Fibroblast of skin of abdomen (primary cell): Measurements from ENCODE around the gene ATOSA. TPM values are rescaled to one million over a fixed set of nuclear protein-coding genes. Genes with fewer than 3 reads are reported as not detected.
A peak's percentile ranks its signal among the peaks of the same experiment; 100 is the strongest.

Experiments used
- DNase-seq: peaks from one replicate; pipeline ENCODE4 v3.0.0-alpha.2; 2013
- polyA plus RNA-seq, 2 experiments: library from polyadenylated mRNA; unstranded; fragments of 120-200 nt; gene quantifications; one replicate each; pipeline ENCODE4 v1.2.1, GENCODE V29; 2013; ENCODE audit not compliant: insufficient read length in 2 of 2

Gene ATOSA, protein sequence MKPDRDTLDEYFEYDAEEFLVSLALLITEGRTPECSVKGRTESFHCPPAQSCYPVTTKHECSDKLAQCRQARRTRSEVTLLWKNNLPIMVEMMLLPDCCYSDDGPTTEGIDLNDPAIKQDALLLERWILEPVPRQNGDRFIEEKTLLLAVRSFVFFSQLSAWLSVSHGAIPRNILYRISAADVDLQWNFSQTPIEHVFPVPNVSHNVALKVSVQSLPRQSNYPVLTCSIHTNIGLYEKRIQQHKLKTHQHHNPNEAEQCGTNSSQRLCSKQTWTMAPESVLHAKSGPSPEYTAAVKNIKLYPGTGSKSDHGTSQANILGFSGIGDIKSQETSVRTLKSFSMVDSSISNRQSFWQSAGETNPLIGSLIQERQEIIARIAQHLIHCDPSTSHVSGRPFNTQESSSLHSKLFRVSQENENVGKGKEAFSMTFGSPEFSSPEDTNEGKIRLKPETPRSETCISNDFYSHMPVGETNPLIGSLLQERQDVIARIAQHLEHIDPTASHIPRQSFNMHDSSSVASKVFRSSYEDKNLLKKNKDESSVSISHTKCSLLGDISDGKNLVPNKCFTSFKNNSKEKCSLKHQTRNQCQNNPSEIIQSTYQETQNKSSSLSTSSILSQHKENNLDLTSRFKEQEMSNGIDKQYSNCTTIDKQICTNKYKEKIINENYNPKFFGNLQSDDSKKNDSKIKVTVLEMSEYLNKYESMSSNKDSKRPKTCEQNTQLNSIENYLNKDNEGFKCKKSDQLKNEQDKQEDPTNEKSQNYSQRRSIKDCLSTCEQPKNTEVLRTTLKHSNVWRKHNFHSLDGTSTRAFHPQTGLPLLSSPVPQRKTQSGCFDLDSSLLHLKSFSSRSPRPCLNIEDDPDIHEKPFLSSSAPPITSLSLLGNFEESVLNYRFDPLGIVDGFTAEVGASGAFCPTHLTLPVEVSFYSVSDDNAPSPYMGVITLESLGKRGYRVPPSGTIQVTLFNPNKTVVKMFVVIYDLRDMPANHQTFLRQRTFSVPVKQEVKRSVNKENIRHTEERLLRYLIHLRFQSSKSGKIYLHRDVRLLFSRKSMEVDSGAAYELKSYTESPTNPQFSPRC
- polyA plus RNA-seq (2013, experiment 1 of 2; ENCODE audit: insufficient read length), result 10.6 TPM
- 8.8 TPM for polyA plus RNA-seq (2013, experiment 2 of 2; ENCODE audit: insufficient read length)

- DNase-seq, result peak; percentile 80
Measured at GRCh38 chr15:52679232-52680040, at the start of gene ATOSA. TSS of gene ATOSA (minus strand) at chr15:52679388. CDS start at chr15:52678021, 1,367 bp downstream.

GRCh38 chr15:52728899-52729298, 49.7 kb upstream of the ATOSA start:
- peak; percentile 33 for DNase-seq

DNA sequence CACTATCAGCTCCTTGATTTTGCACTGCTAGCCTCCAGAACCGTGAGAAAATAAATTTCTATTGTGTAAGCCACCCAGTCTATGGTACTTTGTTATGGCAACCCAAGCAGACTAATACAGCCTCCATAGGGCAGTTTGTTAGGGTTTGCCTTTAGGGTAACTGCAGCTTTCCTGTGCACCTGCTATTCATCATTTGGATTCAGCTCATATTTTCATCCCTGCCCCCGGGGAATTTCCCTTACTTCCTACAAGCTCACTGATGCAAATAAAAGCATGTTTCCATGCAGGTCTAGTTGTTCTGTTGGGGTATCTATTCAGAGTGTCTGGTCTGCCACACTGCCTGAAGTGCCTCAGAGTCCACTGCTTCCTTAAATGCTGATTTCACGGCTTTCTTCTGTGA, 48.6 kb upstream of the ATOSA start:
- no peak for DNase-seq

GRCh38 chr15:52726195-52726594, 47.0 kb upstream of the ATOSA start:
- DNase-seq, result no peak

DNA sequence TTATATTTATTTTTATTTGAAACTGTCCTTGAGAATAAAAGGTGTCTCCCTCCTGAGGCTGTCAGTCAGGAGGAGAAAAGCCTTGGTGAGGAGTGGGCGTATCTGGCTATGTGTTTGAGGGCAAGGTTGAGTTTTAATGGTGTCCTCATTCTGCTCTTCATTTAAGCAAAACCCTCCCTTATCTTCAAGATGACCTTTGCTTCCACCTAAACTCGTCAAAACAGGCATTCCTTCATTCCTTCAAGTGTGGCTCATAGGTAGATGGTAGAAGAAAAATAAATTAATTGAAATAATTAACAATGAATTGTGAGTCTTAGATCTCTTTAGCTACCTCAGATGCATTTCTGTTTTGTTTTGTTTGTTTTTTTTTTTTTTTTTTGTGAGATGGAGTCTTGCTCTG, 39.4 kb upstream of the ATOSA start:
- no peak for DNase-seq

- no peak for DNase-seq
Measured at GRCh38 chr15:52717924-52718323, 38.7 kb upstream of the ATOSA start.

DNA sequence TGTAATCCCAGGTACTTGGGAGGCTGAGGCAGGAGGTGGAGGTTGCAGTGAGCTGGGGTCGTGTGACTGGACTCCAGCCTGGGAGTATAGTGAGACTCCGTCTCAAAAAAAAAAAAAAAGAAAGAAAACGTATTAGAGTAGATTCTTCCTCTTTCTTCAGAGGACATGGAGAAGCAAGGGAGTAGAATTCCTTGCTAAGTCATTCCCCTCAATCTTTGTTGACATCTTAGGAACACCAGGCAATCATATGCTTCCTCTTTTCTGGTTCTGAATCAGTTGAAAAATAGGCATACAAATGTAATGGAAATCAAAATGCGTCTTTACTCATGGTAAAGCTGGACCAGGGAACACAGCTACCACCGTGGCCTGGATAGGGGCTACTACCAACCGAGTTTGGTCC, 38.3 kb upstream of the ATOSA start:
- no peak for DNase-seq

- no peak for DNase-seq
Measured at GRCh38 chr15:52716536-52716935, 37.3 kb upstream of the ATOSA start.

DNA sequence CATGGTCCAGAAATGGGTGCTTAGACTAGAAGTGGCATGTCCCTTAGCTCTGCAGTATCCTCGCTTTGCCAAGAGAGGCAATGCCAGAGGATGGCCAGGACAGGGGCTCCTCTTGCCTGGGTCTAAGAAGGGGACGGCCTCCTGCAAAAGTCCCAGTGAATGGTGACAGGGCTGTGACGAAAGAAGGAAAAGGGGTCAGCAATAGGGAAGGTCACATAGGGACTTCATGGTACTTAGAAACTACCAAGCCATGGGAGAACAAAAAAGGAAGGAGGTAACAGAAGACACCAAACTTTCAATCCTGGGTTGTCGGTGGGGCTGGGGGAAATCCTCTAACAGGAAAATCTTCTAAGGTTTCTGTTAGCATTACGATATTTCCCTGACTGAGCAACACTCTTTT, 36.2 kb upstream of the ATOSA start:
- no peak for DNase-seq

GRCh38 chr15:52714968-52715367, 35.8 kb upstream of the ATOSA start:
- no peak for DNase-seq

- DNase-seq, result no peak
Measured at GRCh38 chr15:52710708-52711389, 31.7 kb upstream of the ATOSA start.

GRCh38 chr15:52710050-52710707, 31.0 kb upstream of the ATOSA start:
- no peak for DNase-seq

DNA sequence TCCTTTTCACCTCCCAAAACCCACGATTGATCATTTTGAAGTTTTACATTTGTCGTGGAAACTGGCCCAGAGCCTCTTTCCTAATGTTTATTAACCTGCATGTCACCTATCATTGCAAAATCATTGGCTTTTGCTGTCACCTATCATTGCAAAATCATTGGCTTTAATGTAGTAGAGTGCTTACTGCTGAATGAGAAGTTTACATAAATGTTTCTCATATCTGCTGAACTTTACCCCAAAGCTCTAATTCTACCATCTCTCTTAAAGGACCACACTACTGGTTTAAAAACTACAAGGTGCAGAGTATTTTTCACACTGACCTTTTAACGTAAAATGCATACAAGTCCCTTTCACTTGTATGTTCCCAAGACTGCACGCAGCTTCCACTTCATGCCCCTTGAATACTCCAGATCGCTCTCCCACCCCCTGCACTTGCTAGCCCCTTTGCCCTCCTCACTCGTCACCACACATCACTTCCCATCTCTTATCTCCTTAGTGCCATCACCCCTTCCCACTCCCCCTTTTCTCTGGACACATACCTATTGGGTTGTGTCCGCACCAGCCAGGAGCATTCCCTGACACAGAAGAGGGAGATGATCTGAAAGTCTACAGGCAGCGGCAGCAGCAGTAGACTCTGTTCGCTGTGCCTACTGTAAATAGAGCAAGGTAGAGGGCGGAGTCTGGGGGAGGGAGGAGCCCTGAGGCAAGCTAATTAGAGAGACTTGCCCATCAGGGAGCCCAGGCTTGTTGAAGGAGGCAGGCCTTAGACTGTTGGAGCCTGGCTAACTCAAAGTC, 30.2 kb upstream of the ATOSA start:
- DNase-seq, result no peak

DNA sequence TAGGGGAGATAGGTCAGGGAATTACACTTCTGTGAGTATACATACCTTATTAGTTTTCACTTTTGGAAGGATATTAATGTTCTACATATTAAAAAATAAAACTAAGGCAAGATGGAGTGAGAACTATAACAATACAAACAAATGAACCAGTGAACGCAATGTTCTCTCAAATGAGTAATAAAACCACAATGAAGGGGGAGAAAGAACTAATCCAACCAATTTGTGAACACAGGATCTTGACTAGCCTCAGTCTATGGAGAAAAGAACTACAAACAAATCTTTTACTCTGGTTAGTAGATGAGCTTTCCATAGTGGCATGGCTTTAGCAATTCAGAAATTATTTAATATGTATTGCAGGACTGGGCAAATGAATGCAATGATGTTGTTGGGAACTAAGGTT, 26.9 kb upstream of the ATOSA start:
- no peak for DNase-seq

- DNase-seq, result no peak
Measured at GRCh38 chr15:52702390-52702789, 23.2 kb upstream of the ATOSA start.

DNA sequence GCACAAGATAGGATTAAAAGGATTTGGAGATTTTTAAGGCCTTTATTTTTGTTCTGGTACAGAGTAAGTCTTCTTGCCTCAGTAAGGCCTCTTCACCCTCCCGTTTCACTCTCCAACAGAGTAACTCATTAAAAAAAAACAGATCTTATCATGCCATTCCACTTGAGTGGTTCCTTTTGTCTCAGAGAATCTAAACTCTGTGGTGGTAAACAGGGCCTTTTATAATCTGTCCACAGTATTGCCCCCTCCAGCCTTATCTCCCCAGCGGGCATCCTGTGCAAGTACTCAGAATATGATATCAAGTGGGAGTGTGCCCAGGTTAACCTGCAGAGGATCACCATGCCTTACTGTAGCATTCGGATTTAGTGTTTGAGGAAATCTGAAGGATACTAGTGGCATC, 20.3 kb upstream of the ATOSA start:
- no peak for DNase-seq

- no peak for DNase-seq
Measured at GRCh38 chr15:52698514-52698913, 19.3 kb upstream of the ATOSA start.

- DNase-seq, result no peak
Measured at GRCh38 chr15:52697051-52697450, 17.9 kb upstream of the ATOSA start.

DNA sequence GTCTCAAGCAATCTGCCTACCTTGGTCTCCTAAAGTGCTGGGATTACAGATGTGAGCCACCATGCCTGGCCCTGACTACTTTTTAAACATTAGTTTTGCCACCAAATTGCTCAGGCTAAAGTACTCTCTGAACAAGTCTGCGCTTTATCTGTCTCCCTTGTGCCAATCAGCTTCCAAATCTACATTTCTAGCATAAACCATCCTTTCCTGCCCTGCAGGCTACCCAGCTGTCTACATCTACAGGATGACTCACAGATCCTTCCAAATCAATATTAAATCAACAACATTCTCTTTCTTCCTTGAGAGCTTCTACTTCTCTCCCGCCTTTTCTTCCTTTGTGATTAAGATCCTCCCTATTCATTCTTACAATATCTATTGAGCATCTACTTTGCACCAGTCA, 16.0 kb upstream of the ATOSA start:
- DNase-seq, result no peak

DNA sequence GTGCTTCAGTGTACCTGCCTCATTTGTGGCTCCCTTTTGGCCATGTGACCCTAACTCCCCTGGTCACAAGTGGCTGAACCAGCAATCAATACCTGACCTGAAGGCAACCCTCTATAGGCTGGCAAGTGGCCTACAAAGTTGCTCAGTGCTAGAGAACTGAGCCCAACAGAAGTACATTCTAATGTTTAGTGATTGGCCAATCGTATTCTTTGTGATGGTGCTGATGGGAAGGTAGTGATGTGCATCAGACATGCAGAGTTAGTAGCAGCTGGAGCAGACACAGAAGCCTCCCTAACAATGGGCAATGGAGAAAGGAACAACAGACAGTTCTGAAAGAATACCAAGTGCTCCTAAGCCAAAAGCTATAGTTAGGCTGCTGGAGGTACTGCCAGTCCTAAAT, 10.4 kb upstream of the ATOSA start:
- DNase-seq, result no peak
